Measurements from ENCODE around the gene AFAP1. TPM values are rescaled to one million over a fixed set of nuclear protein-coding genes. Genes with fewer than 3 reads are reported as not detected.

Gene AFAP1
- total RNA-seq, 1 experiment from 2014 or later: 94.7 TPM

DNA sequence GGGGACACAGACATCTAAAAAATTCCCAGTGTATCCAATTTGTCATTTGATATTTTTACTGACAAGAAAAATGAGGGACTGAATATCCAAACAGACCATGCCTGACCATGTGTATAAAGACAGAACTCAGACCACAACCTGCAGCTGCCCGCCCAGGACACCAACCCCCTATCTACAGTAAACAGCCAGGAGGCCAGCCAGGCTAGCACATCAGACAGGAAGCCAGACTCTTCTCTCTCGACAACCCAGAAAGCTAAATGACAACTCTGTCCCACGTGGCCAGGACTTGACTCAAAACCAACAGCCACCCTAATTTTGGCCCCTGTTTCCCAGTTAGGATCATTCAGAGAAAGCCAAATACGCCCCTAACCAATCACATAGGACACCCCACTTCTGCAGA is 15.1 kb downstream of the AFAP1 start:
- intact Hi-C loops (cut with micrococcal nuclease; ENCODE audit: unreplicated experiment) (no loop called here), in situ Hi-C loops (cut with HindIII; ENCODE audit: low pct_unique_long_range_greater_than_20kb, low sequenced_read_pairs) (no loop called here)
- DNase-seq (ENCODE audit: low read depth, low spot score): no peak
- POLR2A ChIA-PET: interaction anchor here (1.0 kb wide), 1 partner anchor 15 kb away, joined by 3 read pairs; no protein-coding TSS in a partner anchor
- Histone ChIP-seq H3K27me3 (ENCODE audit: control insufficient read depth, insufficient read depth, low read length) (no peaks in the 10 kb centered on the region), H3K9me3 (ENCODE audit: control insufficient read depth, insufficient read depth, low read depth, low read length) (no peaks in the 10 kb centered on the region), H3K4me1 (ENCODE audit: control insufficient read depth, insufficient read depth, low read length) (peaks cover 83% of the 10 kb centered on the region), H3K4me3 (ENCODE audit: low read depth in 2 of 2, low read length in 2 of 2) (no peak overlapping the region), H3K27ac (ENCODE audit: low read length) (peak overlapping the region; percentile 86), H3K36me3 (ENCODE audit: control insufficient read depth, insufficient read depth, low read length) (no peaks in the 10 kb centered on the region; the same call in 1 of the 2 replicates)
- ATAC-seq: peak; percentile 72
- no peak for TF ChIP-seq SIN3A (IDR thresholded peaks at IDR 0.05; ENCODE audit: borderline replicate concordance, insufficient read depth, low read depth, low read length)
- TF ChIP-seq POLR2AphosphoS5 (IDR thresholded peaks at IDR 0.05; ENCODE audit: low read depth, low read length): peak; percentile 16; the same call in 1 of the 2 replicates
- no TSS peak for BruUV-seq (replicated peaks)
- CTCF ChIA-PET: interaction anchor here (0.7 kb wide), 1 partner anchor 122 kb away, joined by 4 read pairs; no protein-coding TSS in a partner anchor

DNA sequence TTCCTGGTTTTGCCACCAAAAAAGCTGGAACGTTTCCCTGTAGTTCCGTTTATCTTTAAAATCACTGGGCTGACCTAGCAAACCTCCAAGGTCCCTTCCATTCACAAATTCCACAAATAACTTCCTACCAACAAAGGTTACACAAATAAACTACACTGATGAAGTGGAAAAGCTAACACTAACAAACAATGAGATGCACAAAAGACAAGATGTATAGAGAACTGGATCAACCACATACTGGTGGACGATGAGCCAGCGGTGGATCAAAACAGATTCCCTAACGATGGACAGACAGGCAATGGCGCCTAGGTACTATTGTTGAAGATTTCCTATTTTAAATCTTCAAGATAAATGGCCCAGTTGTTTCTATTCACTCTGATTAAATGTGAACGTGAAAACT is 15.5 kb downstream of the AFAP1 start:
- TF ChIP-seq, protein P1, sequence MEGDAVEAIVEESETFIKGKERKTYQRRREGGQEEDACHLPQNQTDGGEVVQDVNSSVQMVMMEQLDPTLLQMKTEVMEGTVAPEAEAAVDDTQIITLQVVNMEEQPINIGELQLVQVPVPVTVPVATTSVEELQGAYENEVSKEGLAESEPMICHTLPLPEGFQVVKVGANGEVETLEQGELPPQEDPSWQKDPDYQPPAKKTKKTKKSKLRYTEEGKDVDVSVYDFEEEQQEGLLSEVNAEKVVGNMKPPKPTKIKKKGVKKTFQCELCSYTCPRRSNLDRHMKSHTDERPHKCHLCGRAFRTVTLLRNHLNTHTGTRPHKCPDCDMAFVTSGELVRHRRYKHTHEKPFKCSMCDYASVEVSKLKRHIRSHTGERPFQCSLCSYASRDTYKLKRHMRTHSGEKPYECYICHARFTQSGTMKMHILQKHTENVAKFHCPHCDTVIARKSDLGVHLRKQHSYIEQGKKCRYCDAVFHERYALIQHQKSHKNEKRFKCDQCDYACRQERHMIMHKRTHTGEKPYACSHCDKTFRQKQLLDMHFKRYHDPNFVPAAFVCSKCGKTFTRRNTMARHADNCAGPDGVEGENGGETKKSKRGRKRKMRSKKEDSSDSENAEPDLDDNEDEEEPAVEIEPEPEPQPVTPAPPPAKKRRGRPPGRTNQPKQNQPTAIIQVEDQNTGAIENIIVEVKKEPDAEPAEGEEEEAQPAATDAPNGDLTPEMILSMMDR (IDR thresholded peaks at IDR 0.05): no peak
- TF ChIP-seq TCF7L2 (IDR thresholded peaks at IDR 0.05; ENCODE audit: low read depth, low read length): 0 out of 2 replicates have a peak, but pooled peaks have one; percentile 51

DNA sequence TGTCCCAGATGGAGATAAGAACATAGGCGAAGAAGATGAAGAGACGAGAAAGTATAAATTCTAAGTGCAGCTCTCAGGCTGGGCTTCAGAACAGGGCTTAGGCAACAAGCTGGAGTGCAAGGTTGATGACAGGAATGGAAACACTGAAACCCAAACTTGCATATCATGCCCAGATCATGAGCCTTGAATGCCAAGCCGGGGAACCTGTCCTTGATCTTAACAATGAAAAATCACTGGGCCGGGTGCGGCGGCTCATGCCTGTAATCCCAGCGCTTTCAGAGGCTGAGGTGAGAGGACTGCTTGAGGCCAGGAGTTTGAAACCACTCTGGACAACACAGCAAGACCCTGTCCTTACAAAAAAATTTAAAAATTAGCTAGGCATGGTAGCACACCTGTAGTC is 17.2 kb downstream of the AFAP1 start:
- in situ Hi-C loops (cut with HindIII; ENCODE audit: low pct_unique_long_range_greater_than_20kb, low sequenced_read_pairs) (no loop called here), intact Hi-C loops (cut with micrococcal nuclease; ENCODE audit: unreplicated experiment) (no loop called here)
- peak overlapping the region; percentile 5 for H3K27ac ChIP-seq (ENCODE audit: low read length)
- ATAC-seq (no peak), DNase-seq (ENCODE audit: low read depth, low spot score) (no peak)
- H3K27me3 ChIP-seq (ENCODE audit: control insufficient read depth, insufficient read depth, low read length): no peaks in the 10 kb centered on the region
- H3K9me3 ChIP-seq (ENCODE audit: control insufficient read depth, insufficient read depth, low read depth, low read length): no peaks in the 10 kb centered on the region
- BruUV-seq (replicated peaks): no TSS peak
- no peaks in the 10 kb centered on the region; the same call in 1 of the 2 replicates for H3K36me3 ChIP-seq (ENCODE audit: control insufficient read depth, insufficient read depth, low read length)
- peaks cover 77% of the 10 kb centered on the region for H3K4me1 ChIP-seq (ENCODE audit: control insufficient read depth, insufficient read depth, low read length)
- ChIA-PET POLR2A (no interaction called here), CTCF (no interaction called here)
- H3K4me3 ChIP-seq (ENCODE audit: low read depth in 2 of 2, low read length in 2 of 2): no peak overlapping the region
- no peak for TF ChIP-seq SIN3A (IDR thresholded peaks at IDR 0.05; ENCODE audit: borderline replicate concordance, insufficient read depth, low read depth, low read length)
- no peak for TF ChIP-seq TCF7L2 (IDR thresholded peaks at IDR 0.05; ENCODE audit: low read depth, low read length)
- TF ChIP-seq, protein P2, sequence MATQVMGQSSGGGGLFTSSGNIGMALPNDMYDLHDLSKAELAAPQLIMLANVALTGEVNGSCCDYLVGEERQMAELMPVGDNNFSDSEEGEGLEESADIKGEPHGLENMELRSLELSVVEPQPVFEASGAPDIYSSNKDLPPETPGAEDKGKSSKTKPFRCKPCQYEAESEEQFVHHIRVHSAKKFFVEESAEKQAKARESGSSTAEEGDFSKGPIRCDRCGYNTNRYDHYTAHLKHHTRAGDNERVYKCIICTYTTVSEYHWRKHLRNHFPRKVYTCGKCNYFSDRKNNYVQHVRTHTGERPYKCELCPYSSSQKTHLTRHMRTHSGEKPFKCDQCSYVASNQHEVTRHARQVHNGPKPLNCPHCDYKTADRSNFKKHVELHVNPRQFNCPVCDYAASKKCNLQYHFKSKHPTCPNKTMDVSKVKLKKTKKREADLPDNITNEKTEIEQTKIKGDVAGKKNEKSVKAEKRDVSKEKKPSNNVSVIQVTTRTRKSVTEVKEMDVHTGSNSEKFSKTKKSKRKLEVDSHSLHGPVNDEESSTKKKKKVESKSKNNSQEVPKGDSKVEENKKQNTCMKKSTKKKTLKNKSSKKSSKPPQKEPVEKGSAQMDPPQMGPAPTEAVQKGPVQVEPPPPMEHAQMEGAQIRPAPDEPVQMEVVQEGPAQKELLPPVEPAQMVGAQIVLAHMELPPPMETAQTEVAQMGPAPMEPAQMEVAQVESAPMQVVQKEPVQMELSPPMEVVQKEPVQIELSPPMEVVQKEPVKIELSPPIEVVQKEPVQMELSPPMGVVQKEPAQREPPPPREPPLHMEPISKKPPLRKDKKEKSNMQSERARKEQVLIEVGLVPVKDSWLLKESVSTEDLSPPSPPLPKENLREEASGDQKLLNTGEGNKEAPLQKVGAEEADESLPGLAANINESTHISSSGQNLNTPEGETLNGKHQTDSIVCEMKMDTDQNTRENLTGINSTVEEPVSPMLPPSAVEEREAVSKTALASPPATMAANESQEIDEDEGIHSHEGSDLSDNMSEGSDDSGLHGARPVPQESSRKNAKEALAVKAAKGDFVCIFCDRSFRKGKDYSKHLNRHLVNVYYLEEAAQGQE (IDR thresholded peaks at IDR 0.05; ENCODE audit: insufficient read depth in 1 of 2, low read depth in 2 of 2, low read length in 1 of 2): no peak
- no peak for TF ChIP-seq POLR2AphosphoS5 (IDR thresholded peaks at IDR 0.05; ENCODE audit: low read depth, low read length)
- TF ChIP-seq, protein P1 (IDR thresholded peaks at IDR 0.05): no peak

More for the DNA sequence above, 15.5 kb downstream of the AFAP1 start:
- ATAC-seq: peak; percentile 18
- POLR2A ChIA-PET: interaction anchor here (1.0 kb wide), 1 partner anchor 15 kb away, joined by 3 read pairs; no protein-coding TSS in a partner anchor
- Histone ChIP-seq H3K36me3 (ENCODE audit: control insufficient read depth, insufficient read depth, low read length) (no peaks in the 10 kb centered on the region; the same call in 1 of the 2 replicates), H3K27me3 (ENCODE audit: control insufficient read depth, insufficient read depth, low read length) (no peaks in the 10 kb centered on the region), H3K4me1 (ENCODE audit: control insufficient read depth, insufficient read depth, low read length) (peaks cover 79% of the 10 kb centered on the region), H3K4me3 (ENCODE audit: low read depth in 2 of 2, low read length in 2 of 2) (no peak overlapping the region), H3K27ac (ENCODE audit: low read length) (peak overlapping the region; percentile 86), H3K9me3 (ENCODE audit: control insufficient read depth, insufficient read depth, low read depth, low read length) (no peaks in the 10 kb centered on the region)
- DNase-seq (ENCODE audit: low read depth, low spot score): no peak
- in situ Hi-C loops (cut with HindIII; ENCODE audit: low pct_unique_long_range_greater_than_20kb, low sequenced_read_pairs): no loop called here
- CTCF ChIA-PET: interaction anchor here (0.7 kb wide), 1 partner anchor 122 kb away, joined by 4 read pairs; no protein-coding TSS in a partner anchor
- BruUV-seq (replicated peaks): no TSS peak
- intact Hi-C loops (cut with micrococcal nuclease; ENCODE audit: unreplicated experiment): no loop called here
